Suppressor macrophage treated with lipopolysaccharide for 4 hours (primary cell): ENCODE results near the gene IL16.

Experiments used
- DNase-seq: peaks from one replicate; pipeline ENCODE4 v3.0.0-alpha.2; 2020

The IL16 gene

DNA sequence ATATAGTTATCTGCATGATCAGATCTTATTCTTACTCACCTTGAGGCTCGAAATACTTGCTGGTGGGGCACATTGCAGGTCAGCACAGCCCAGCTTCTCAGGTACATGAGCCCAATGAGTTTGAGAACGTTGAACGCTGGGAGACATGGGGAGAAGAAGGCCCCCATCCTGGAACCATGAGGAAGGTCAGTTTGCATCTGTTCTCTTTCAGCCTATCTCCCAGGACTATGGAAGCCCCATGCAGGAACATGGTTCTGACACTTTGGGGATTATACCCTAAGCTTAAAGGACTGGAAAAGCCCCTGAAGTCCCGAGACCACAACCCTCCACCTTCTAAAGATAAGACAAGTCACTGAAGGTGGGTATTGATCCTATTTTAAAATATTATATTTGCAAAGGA is 144.7 kb downstream of the IL16 start:
- DNase-seq: no peak

DNA sequence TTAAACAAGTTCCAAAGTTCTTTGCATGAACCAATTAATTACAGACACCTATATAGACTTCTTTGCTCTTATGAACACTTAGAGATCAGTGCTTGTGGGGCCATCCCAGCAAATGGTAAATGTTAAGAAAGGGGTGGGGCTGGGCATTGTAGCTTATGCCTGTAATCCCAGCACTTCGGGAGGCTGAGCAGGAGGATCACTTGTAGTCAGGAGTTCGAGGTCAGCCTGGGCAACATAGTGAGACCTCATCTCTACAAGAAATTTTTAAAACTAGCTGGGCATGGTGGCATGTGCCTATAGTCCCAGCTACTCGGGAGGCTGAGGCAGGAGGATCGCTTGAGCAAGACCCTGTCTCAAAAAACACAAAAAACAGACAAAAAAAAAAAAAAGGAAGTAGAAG is 146.7 kb downstream of the IL16 start:
- DNase-seq: no peak

GRCh38 chr15:81346611-81347010 is 149.9 kb downstream of the IL16 start:
- DNase-seq: no peak

DNA sequence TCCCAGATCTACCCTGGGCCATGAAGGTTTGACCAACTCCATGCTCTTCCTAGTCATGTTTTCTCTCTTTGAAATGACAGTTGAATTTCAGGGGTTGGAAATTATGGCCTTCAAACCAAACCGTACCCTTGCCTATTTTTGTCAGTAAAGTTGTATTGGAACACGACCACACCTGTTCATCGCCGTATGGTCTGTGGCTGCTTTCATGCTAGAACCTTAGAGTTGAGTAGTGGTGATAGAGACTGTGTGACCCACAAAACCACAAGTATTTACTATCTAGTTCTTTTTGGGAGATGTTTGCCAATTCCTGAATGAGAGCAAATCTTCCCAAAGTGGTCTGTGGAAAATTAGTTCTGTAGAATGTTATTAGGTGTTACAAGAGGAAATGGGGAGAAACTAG is 151.2 kb downstream of the IL16 start:
- no peak for DNase-seq

DNA sequence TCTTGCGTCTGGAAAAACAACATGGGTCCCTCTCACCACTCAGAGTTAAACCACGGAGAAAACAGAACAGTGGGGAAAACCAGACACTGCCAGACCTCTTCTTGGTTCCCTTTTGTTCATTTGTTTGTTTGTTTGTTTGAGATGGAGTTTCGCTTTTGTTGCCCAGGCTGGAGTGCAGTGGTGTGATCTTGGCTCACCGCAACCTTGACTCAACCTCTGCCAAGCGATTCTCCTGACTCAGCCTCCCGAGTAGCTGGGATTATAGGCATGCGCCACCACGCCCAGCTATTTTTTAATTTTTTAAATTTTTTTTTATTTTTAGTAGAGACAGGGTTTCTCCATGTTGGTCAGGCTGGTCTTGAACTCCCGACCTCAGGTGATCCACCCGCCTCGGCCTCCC is 152.0 kb downstream of the IL16 start:
- DNase-seq: peak; percentile 6

DNA sequence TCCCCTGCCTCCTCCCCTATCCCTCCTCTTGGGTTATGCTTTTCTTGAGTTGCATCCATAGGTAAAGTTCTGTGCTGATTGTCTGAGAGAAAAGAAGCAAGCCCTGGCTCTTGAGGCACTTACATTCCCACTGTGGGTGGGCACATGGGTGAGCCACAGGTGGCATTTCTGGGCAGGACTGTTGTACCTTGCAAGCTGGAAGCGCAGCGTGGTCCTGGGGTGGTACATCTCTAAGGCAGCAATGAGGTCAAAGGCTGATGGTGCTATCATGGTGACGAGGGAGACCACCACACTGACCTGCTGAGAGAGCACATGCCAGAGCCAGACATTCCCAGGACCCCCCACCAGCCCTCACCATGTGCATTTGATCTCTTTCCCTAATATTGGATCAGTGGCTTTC is 152.6 kb downstream of the IL16 start:
- DNase-seq: no peak

DNA sequence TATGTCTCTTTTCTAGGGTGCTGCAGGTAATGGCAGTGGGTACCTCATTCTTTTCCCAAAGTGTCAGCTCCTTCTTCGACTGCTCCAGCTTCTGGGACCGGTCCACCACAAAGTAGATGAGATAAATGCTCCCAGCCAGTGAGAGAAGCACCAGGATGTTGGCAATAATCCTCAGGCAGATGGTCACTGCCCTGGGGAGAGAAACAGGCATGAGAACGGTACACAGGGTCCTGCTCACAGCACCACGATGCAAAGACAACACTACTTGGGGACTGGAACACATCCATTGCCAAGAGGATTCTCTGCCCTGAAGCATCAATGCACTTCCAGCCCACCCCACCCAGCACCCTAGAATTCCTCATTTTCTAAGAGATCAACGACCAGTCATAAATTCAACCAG is 155.0 kb downstream of the IL16 start:
- no peak for DNase-seq

DNA sequence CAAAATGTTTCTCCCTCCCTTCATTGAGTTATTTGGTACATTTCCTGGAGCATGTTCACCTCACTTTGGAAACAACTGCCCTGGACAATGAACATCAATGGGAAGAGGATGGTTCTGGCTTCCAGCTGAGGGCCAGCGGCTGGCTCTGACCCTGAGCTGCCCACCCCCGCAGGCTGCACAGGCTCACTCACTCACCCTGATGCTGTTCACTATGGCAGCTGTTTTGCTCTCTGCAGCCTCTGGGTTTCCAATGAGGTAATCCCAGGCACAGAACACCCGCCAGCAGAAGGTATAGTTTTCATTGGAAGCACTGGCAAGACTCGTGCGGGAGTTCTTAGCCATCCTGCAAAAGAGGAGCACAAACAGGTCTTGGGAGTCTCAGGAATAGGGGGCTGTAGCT is 159.6 kb downstream of the IL16 start:
- no peak for DNase-seq

- no peak for DNase-seq
Observed at GRCh38 chr15:81357180-81357686, 160.6 kb downstream of the IL16 start.

DNA sequence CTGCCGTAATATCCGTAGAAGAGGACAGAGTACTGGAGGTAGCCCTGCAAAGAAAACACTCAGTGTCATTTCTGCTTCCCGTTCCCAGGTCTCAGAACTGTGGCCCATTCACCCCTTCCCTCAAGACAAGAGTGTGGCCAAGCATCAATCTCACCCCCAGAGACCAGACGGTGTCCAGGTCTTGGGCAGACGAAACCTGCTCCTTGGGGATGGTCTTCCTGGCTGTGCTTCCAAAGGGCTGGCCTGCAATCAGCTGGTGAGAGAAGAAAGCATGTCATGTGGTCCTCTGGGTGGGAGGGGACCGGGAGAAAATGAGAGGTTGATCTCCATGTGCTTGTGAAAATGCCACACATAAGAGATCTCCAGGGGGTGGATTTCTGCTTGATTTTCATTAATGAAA is 161.6 kb downstream of the IL16 start:
- DNase-seq: no peak

DNA sequence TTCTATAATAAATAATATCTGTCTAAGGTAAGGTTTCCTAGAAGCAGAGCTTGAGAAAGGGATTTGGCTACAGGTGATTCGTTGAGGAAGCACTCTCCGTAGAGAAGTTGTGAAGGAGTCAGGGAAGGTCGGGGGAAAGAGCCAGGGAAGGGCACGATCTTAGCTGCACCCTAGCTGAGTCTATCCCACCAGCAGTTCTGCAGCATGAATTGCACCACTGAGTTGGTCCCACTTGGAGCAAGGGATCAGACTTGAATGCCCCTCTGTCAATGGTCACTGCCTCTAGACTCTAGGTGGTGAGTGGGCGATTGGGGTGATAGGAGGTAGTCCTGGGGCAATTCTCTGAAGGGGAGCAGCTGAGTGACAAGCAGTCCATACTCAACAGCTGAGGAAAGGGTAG is 163.8 kb downstream of the IL16 start:
- DNase-seq: no peak

DNA sequence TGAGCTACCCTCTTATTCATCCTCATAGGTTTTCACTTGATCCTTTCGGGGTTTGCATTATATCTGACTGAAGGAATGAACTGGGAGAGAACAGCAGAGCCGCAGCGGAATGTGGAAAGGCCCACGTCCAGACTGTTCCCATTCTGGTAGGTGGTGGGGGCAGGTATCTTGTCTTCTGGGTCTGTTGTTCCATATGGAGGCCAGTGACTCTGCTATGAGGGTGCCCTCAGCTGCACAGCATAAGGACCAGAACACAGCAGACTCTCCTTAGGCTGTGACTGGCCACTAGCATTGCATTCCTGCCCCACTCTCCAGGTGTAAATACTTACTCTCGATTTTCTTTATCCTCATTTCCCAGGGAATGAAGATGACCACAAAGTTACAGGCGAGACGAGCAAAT is 165.2 kb downstream of the IL16 start:
- no peak for DNase-seq

DNA sequence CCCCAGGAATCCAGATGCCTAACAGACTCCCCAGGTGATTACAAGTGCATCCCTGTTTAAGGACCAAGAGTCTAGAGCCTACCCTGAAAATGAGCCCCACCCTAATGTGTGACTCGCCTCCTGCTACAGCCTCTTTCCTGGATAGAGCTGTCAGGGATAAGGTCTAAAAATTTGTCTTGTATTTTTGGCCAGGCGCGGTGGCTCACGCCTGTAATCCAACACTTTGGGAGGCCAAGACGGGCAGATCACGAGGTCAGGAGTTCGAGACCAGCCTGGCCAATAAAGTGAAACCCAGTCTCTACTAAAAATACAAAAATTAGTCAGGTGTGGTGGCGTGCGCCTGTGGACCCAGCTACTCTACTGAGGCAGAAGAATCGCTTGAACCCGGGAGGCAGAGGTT is 166.1 kb downstream of the IL16 start:
- no peak for DNase-seq

DNA sequence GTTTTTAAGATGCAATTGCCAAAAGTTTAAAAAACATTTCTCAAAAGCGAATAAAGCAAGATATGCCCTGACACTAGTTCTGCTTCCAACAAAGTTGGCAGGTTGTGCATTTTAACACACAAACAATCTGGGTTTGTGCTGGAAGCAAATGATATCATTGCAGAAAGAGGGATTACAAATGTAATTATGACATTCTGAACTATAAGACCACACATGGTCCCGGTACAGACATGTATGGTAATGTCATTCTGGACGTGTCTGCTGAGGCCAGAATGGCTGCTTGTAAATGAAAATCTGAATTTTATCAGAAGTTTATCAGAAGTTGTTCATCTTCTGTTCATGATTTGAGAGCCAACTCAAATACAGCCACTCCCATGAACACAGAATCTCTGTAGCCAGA is 166.6 kb downstream of the IL16 start:
- no peak for DNase-seq
